ENCODE results near the gene MAP3K2.

MAP3K2 gene

GRCh38 chr2:127386246-127386645 is 1.5 kb downstream of the MAP3K2 start:
- H3K27ac Mint-ChIP-seq = peak overlapping the region; percentile 87
- ATAC-seq (no peak), DNase-seq (no peak)
- no peaks in the 10 kb centered on the region for H3K9me3 Mint-ChIP-seq
- H3K4me1 Mint-ChIP-seq = peaks cover 77% of the 10 kb centered on the region
- H3K36me3 Mint-ChIP-seq (ENCODE audit: low read depth) = peaks cover 14% of the 10 kb centered on the region
- no peaks in the 10 kb centered on the region for H3K27me3 Mint-ChIP-seq
- H3K4me3 Mint-ChIP-seq = peak overlapping the region; percentile 93

- Mint-ChIP-seq H3K36me3 (ENCODE audit: low read depth) (peaks cover 14% of the 10 kb centered on the region), H3K4me1 (peaks cover 83% of the 10 kb centered on the region), H3K27ac (no peak overlapping the region), H3K9me3 (no peaks in the 10 kb centered on the region), H3K27me3 (no peaks in the 10 kb centered on the region), H3K4me3 (peak overlapping the region; percentile 31)
- ATAC-seq = no peak
- no peak for DNase-seq
Measured at GRCh38 chr2:127384529-127384928, 3.2 kb downstream of the MAP3K2 start.

- Mint-ChIP-seq H3K9me3 (no peaks in the 10 kb centered on the region), H3K27ac (no peak overlapping the region)
Measured at GRCh38 chr2:127382831-127383230, 4.9 kb downstream of the MAP3K2 start.

GRCh38 chr2:127381762-127382161 is 6.0 kb downstream of the MAP3K2 start:
- no peak for DNase-seq
- Mint-ChIP-seq H3K4me1 (peaks cover 81% of the 10 kb centered on the region), H3K4me3 (no peak overlapping the region), H3K36me3 (ENCODE audit: low read depth) (peaks cover 17% of the 10 kb centered on the region), H3K27ac (peak overlapping the region; percentile 5), H3K9me3 (no peaks in the 10 kb centered on the region), H3K27me3 (no peaks in the 10 kb centered on the region)
- no peak for ATAC-seq

More at GRCh38 chr2:127382831-127383230, 4.9 kb downstream of the MAP3K2 start:
- no peak for ATAC-seq
- no peak for DNase-seq
- no peak overlapping the region for H3K4me3 Mint-ChIP-seq
- peaks cover 16% of the 10 kb centered on the region for H3K36me3 Mint-ChIP-seq (ENCODE audit: low read depth)
- H3K4me1 Mint-ChIP-seq = peaks cover 81% of the 10 kb centered on the region
- H3K27me3 Mint-ChIP-seq = no peaks in the 10 kb centered on the region

DNA sequence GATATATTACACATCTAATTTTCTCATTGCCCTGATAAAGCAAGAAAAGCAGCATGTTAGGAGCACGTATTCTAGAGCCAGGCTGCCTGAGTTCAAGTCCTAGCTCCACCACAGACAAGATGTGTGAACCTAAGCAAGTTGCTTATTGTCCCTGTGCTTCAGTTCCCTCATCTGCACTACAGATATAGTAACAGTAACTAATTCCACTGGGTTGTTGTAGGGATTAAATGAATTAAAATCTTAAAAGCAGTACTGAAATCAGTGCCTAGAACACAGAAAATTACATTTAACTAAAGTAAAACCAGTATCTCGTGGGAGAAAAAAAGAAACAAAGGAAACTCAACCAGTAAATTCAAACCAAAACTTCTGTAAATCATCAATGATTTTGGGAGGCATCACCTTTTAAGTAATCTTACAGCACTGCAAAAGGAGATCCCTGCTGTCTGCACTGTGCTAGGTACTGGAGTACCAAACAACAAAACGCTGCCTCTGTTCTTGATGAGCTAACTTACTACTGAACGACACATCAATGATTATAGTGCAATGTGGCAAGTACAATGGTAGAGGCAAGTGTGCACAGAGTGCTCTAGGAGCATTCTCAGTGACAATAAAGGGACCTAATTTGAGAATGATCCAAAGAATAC is 7.9 kb downstream of the MAP3K2 start:
- Mint-ChIP-seq H3K4me1 (peaks cover 63% of the 10 kb centered on the region), H3K4me3 (no peak overlapping the region), H3K9me3 (peaks cover 5% of the 10 kb centered on the region), H3K27ac (no peak overlapping the region), H3K27me3 (no peaks in the 10 kb centered on the region), H3K36me3 (ENCODE audit: low read depth) (peaks cover 26% of the 10 kb centered on the region)
- DNase-seq (no peak), ATAC-seq (no peak)

GRCh38 chr2:127378720-127379119 is 9.1 kb downstream of the MAP3K2 start:
- Mint-ChIP-seq H3K9me3 (peaks cover 14% of the 10 kb centered on the region), H3K27ac (no peak overlapping the region), H3K36me3 (ENCODE audit: low read depth) (peaks cover 25% of the 10 kb centered on the region), H3K4me3 (no peak overlapping the region), H3K27me3 (no peaks in the 10 kb centered on the region), H3K4me1 (peaks cover 60% of the 10 kb centered on the region)
- DNase-seq (no peak), ATAC-seq (no peak)

- Mint-ChIP-seq H3K4me1 (peaks cover 48% of the 10 kb centered on the region), H3K4me3 (no peak overlapping the region), H3K27me3 (no peaks in the 10 kb centered on the region), H3K27ac (no peak overlapping the region), H3K36me3 (ENCODE audit: low read depth) (peaks cover 24% of the 10 kb centered on the region), H3K9me3 (peaks cover 19% of the 10 kb centered on the region)
- ATAC-seq (no peak), DNase-seq (no peak)
Measured at GRCh38 chr2:127377262-127377661, 10.5 kb downstream of the MAP3K2 start.

- peaks cover 31% of the 10 kb centered on the region for H3K36me3 Mint-ChIP-seq (ENCODE audit: low read depth)
Measured at GRCh38 chr2:127376257-127376656, 11.5 kb downstream of the MAP3K2 start.

DNA sequence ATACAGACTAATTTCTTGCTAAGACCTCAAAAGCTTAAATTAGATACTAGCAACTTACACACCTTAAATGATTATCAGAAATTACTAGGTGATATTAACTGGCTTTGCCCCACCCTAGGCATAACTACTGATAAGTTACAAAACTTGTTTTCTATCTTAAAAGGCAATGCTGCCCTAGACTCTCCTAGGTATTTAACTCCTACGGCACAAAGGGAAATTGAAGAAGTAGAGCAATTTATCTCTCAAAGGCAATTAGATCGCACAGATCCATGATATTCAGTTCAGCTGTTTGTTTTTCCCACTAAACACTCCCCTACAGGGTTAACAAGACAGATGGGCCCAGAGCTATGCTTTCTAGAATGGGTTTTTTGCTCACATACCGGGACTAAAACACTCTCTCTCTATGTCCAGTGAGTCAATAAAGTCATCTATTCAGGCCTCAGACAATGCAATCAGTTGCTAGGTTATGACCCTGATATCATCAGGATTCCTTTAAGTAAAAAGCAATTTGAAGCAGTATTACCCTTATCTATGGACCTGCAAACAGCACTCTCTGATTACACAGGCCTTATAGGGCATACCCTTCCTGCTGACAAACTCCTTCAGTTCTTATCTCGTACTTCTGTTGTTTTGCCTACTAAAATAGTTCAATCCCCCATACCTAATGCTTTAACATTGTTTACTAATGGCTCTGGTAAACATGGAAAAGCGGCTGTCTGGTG is 14.3 kb downstream of the MAP3K2 start:
- peaks cover 17% of the 10 kb centered on the region for H3K4me1 Mint-ChIP-seq
- no peak overlapping the region for H3K4me3 Mint-ChIP-seq
- no peak for DNase-seq
- no peaks in the 10 kb centered on the region for H3K27me3 Mint-ChIP-seq
- no peak for ATAC-seq
- H3K27ac Mint-ChIP-seq = no peak overlapping the region
- H3K36me3 Mint-ChIP-seq (ENCODE audit: low read depth) = peaks cover 41% of the 10 kb centered on the region
- peaks cover 28% of the 10 kb centered on the region for H3K9me3 Mint-ChIP-seq

More at GRCh38 chr2:127376257-127376656, 11.5 kb downstream of the MAP3K2 start:
- H3K27ac Mint-ChIP-seq = no peak overlapping the region
- H3K27me3 Mint-ChIP-seq = no peaks in the 10 kb centered on the region
- H3K9me3 Mint-ChIP-seq = peaks cover 24% of the 10 kb centered on the region
- no peak overlapping the region for H3K4me3 Mint-ChIP-seq
- H3K4me1 Mint-ChIP-seq = peaks cover 38% of the 10 kb centered on the region
- no peak for DNase-seq
- no peak for ATAC-seq

DNA sequence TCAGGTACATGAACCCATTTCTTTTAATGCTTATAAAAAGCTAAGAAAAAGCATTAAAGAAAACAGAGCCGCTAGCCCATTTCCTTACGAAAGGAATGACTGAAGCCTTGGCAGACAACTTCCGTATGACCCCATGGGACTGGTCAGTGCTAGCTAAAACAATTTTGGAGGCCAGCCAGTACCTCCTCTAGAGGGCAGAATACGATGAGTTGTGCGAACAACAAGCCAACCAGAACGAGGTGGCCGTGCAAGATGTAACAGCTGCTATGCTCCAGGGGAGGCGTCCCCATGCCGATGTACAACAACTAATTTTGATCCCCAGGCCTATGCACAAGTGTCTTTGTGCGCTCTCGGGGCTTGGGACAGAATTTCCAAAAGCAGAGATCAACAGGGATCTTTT is 16.7 kb downstream of the MAP3K2 start:
- Mint-ChIP-seq H3K4me3 (no peak overlapping the region), H3K27ac (no peak overlapping the region), H3K36me3 (ENCODE audit: low read depth) (peaks cover 33% of the 10 kb centered on the region), H3K27me3 (no peaks in the 10 kb centered on the region), H3K4me1 (peaks cover 16% of the 10 kb centered on the region), H3K9me3 (peaks cover 28% of the 10 kb centered on the region)
- no peak for ATAC-seq
- no peak for DNase-seq

DNA sequence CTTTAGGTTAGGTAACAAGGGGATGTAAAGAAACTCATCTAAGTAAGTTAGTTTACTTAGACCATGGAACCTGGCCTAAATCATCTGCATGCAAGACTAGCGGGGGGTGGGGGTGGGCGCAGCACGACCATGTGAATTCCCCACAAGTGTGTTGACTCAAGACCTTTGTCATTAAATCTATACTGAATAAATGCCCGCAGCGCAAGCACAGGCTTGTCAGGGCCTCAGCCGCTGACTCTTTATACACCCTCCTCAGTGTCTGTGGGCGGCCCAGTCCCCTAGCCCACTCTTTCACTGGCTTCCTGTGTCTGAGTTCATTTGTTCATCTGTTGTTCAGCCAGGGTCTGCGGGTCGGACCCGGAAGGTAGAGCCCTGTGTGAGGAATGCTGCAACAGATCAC is 17.8 kb downstream of the MAP3K2 start:
- Mint-ChIP-seq H3K9me3 (peaks cover 23% of the 10 kb centered on the region), H3K36me3 (ENCODE audit: low read depth) (peaks cover 27% of the 10 kb centered on the region), H3K4me1 (peaks cover 27% of the 10 kb centered on the region), H3K27ac (no peak overlapping the region), H3K4me3 (no peak overlapping the region), H3K27me3 (no peaks in the 10 kb centered on the region)
- no peak for DNase-seq
- no peak for ATAC-seq

- H3K9me3 Mint-ChIP-seq = peaks cover 5% of the 10 kb centered on the region
- H3K27me3 Mint-ChIP-seq = no peaks in the 10 kb centered on the region
- DNase-seq (no peak), ATAC-seq (no peak)
- H3K27ac Mint-ChIP-seq = no peak overlapping the region
- no peak overlapping the region for H3K4me3 Mint-ChIP-seq
- peaks cover 7% of the 10 kb centered on the region for H3K36me3 Mint-ChIP-seq (ENCODE audit: low read depth)
- H3K4me1 Mint-ChIP-seq = peaks cover 47% of the 10 kb centered on the region
Measured at GRCh38 chr2:127365211-127365643, 22.5 kb downstream of the MAP3K2 start.

DNA sequence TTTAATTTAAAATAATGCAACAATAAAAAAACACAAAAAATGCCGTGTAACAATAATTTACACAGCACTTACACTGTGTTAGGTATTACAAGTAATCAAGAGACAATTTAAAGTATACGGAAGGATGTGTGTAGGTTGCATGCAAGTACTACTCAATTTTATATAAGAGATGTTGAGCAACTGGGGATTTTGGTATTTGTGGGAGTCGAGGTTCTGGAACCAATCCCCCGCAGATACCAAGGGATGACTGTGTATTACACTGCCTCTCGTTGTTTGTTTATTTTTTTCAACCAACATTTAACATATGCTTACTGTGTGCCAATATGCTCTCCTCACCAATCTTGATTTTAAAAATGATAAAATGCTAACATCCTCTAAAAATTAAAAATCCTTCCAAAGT is 24.8 kb downstream of the MAP3K2 start:
- H3K27me3 Mint-ChIP-seq = no peaks in the 10 kb centered on the region
- peaks cover 58% of the 10 kb centered on the region for H3K4me1 Mint-ChIP-seq
- H3K27ac Mint-ChIP-seq = no peak overlapping the region
- no peaks in the 10 kb centered on the region for H3K36me3 Mint-ChIP-seq (ENCODE audit: low read depth)
- ATAC-seq = no peak
- H3K4me3 Mint-ChIP-seq = no peak overlapping the region
- no peaks in the 10 kb centered on the region for H3K9me3 Mint-ChIP-seq
- no peak for DNase-seq

DNA sequence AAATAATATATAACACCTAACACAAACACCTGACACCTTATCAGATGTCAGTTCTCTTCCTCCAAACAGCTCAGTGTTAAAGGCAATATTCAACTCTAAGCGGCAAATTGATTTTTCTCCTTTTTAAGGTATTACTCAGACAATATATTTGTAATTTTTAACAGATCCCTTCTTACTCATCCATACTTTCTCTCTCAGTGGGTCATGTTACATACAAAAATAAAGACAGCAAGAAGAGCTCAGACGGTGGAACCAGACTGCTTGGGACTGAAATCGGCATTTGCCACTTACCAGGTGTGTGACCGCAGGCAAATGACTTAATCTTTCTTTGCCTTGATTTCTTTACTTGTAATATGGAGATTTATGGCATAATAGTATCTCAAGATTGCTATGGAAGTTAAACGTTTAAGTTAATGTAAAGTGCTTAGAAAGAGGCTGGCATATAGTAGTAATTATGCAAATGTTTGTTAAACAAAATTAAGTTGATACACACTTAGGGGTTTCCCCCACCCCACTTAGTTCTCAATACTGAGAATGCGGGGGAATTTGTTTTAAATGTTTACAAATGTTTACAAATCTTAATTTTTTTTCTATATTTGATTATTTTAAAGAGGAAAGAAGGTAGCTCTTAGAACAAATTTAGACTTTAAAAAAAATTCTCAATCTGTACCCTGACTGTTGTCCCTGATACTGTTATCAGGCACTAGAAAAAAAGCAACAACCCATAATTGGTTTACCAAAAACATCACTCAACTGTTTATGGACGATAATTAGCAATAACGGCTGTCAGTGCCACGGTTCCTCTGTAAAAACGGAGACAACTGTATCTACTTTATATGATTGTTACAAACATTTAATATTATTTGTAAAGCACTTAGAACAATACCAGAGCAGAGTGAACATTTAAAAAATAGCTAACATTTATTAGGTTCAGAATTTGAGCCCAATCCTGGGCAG is 25.6 kb downstream of the MAP3K2 start:
- DNase-seq = no peak
- Mint-ChIP-seq H3K9me3 (no peaks in the 10 kb centered on the region), H3K27me3 (no peaks in the 10 kb centered on the region), H3K27ac (no peak overlapping the region), H3K4me1 (peaks cover 60% of the 10 kb centered on the region), H3K36me3 (ENCODE audit: low read depth) (no peaks in the 10 kb centered on the region), H3K4me3 (no peak overlapping the region)
- ATAC-seq = no peak
